Measurements from ENCODE around the gene PSAT1.

PSAT1 gene

DNA sequence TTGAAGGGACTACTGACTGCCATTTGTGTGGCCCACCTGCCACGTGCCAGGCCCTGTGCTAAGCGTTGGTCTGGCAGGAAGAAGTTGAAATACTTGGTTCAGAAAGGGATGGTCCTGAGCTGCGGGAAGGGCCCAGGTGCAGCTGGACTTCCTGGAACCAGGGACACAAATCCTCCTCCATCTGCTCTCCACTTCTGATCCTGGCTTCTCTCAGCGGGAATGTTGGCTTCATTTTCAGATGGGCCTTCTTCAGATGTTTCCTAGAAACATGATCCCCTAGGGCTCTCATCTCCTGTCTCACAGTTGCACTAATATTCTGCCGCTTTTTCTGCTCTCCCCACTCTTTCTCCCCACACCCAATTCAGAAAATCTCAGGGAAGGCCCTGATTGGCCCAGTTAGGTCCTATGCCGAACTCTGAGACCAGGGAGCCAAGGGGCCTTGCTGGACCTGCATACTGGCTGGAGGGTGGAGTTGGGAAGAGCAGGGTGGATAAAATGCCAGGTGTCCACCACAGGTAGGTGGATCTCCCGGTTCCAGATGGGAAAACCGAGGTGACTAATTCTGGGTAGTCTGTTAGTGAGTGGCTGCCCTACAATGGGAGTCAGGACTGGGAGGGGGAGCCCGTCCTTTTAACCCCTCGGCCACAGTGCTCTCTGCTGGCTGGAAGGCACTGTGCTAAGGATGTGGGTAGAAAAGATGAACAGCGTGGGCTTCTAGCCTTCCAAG lies 19.4 kb downstream of the PSAT1 start:
- no peak for DNase-seq (ENCODE audit: low spot score)

DNA sequence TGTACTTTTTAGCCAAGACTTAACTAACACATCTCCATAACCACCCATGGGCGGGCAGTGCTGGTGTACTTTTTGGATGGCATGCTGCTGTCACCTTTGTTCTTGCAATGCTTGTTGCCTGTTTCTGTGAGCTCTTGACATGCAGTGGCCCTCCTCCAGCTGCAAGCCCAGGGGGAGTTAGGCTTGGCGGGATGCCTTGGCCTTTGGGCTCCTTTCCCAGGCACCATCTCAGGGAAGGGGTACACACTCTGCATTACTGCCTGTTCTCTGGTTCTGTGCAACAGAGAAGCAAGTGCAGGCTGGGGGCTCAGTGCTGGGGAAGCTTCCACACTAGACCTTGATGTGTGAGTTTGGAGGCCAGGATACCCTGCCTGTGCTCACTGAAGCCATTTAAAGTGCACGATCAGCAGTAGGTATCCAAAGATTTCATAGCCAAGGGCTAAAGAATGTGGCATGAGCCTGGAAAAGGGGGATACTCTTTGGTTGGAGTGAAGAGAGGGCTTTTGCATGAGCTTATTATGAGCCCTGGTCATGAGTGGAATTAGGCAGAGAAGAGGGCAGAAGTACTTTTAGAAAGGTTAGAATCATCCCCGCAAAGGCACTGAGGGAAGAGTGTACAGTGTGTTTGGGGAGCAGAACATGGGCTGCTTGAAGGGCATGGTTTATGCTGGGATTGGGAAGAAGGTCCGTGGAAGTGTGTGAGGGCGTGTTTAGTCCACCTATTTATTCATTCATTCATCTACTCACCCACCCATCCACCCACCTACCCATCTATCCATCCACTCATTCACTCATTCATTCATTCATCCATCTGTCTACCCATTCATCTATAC lies 22.5 kb downstream of the PSAT1 start:
- no peak for DNase-seq (ENCODE audit: low spot score)

DNA sequence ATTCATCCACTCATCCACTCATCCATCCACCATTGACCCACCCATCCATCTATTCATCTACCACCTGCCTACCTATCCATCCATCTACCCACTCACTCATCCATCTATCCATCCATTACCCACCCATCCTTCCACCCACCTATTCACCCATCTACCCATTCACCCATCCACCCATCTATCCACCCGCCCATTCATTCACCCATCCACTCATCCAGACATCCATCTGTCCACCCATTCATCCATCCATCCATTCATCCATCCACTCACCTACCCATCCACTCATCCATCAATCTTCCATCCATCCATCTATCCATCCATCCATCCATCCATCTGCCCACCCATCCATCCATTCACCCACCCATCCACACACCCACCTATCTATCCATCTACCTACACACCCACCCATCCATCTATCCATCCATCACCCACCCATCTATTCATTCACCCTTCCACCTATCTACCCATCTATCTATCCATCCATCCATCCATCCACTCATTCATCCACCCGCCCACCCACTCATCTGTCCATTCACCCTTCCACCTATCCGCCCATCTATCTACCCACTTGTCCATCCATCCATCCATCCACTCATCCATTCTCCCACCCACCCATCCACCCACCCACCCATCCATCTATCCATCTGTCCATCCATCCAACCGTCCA lies 23.2 kb downstream of the PSAT1 start:
- DNase-seq (ENCODE audit: low spot score): no peak

DNA sequence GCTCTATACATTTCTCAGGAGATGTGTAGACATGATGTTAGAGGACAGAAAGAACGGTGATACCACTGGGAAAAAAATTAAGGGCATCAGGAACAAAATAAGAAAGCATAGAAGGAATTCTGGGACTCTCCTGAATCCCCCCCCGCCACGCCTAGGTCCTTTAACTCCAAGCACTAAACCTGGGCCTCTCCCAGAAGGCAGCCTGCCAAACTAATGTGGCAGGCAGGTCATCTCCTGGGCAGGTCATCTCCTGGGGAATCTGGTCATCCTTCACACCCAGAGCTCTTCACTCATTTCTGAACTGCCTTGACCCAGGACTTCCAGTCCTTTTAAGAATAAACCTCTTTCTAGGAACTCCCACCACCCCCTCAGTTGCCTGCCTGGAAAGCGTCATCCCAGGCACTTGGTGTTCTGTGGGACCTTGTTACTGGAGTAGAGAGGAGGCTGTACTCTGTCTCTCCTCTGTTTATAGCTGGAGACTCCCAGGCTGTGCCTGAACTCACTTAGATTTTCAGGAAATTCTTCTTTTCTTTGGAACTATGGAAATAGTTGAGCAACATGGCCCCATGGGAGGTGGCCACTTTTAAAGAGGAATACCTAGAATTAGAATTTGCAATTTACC lies 24.1 kb downstream of the PSAT1 start:
- no peak for DNase-seq (ENCODE audit: low spot score)

DNA sequence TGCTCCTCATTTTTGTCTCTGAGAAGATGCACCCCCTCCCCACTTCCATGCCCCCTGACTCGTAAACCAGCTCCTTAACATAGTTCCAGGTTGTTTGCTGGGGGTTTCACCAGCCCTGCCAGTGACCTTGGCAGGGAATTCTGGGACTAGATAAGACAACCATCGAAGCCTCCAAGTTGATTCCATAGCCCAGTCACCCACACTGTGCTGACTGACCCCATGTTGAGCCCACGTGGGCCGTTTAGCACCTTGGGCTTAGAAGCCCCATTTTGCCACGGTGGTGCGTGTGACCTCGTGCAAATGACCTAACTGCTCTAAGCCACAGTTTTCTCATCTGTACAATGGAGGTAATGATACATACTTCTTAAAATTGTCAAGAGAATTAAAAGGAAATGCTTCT lies 24.6 kb downstream of the PSAT1 start:
- no peak for DNase-seq (ENCODE audit: low spot score)

DNA sequence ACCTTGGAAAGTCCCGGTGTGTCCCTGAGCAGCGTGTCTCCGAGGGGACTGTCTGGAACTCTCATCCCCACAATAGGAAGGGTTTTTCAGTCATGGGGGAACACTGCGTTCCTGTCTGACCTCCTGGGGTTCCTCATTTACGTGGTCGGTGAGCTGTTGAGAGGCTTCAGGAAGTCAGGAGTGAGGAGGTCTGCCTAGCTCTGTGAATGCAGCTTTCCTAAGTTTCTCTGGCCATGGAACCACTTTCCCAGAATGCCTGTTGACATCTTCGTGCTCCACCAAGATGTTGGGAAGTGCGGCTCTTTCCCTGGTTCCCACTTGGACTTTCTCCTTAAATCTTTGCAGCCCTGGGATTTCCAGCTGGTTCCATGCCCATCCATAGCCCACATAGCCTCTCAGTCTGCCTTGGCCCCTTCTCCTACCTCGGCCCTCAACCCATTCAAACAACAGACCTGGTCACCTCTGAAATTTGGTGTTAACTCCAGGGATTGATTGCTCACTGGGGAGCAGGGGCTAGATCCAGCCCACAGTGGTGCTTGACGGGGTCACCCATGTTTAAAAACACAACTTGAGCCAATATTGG lies 27.2 kb downstream of the PSAT1 start:
- DNase-seq (ENCODE audit: low spot score): no peak

DNA sequence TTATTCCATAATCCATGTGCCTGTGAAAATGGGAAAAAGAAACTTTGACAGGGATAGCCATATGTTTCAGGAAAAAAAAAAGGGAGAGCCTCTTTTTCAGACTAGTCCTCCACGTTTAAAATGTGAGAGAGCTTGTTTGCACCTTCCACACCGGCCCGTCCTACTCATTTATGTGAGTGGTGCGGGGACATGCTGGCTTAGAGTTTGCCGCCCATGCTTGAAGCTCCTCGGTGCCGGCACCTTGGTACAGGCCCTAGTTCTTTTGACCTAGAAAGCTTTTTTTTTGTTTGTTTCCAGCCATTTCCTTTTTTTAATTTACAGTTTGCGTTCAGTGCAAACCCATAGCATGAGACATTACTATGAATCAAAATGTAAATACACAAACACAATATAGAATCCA lies 27.8 kb downstream of the PSAT1 start:
- no peak for DNase-seq (ENCODE audit: low spot score)

DNA sequence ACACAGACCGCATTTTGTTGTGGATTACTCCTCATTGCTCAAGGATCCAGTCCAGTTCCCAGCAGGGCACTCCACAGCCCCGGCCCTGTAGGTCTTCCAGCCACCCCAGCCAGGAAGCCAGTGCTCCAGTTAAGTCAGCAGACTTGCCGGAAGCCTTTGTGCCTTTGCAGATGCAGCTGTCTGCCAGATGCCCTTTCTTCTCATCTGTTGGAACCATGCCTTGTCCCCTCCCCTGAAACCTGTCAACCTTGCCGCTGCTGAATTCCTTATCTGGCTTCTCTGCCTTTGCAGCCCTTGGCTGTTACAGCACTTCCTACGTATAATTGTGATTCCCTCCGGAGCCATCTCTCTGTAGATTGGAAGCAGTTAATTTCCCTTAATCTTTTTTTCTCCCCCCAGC lies 28.4 kb downstream of the PSAT1 start:
- DNase-seq (ENCODE audit: low spot score): no peak

DNA sequence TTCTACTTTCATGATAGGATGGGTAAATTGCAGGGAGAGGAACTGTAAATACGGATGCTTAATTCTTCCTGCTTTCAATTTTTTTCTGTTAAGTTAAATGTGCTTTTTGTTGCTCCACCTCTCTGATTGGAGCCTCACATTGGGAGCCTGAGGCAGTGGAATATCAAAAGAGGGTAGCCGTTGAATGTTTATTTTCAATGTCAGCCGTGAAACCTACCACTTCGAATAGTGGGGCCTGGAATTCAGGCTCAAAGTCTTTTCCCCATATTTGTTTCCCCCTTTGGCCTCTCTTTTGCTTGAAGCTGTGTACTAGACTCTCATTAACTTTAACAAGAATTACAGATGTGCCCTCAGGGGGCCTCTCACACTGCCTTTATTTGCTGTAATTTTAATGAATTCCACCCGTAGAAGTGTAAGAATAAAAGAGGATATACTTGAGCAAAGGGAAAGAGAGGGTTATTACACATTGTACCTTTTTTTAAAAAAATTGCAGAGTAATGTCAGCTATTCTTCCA lies 29.0 kb downstream of the PSAT1 start:
- DNase-seq (ENCODE audit: low spot score): no peak

DNA sequence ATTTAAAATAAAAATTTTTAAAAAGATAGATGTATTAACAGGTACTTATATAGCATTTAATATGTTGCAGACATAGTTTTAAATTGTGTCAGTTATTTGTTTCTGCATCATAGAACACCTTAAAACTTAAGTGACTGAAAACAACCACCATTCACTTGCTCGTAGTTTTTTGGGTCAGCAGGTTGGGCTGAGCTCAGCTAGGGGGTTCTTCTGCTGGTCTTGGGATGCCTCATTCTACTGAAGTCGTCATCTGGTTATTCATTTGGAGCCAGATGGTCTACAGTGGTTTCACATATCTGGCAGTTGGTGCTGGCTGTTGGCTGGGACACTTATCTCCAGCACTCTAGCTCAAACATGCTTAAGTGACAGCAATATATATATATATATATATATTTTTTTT lies 29.6 kb downstream of the PSAT1 start:
- no peak for DNase-seq (ENCODE audit: low spot score)

DNA sequence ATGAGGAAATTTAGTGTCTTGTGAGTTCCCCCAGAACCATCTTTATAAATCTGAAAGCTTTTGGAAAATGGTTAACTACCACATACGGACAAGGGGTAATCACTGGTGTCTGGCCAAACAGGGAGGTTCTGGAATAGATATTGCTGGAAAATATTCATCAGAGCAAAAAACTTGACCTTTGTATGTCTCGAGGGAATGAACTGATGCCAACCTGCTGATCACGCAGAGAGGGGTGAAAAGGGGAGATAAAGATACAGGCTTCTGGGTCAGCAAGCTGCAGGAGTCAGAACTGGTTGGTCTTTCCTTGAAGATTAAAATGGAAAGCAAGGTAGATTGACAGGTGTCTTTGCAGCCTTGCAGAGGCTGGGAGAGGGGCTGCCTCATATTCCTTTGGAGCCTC lies 35.5 kb downstream of the PSAT1 start:
- no peak for DNase-seq (ENCODE audit: low spot score)

DNA sequence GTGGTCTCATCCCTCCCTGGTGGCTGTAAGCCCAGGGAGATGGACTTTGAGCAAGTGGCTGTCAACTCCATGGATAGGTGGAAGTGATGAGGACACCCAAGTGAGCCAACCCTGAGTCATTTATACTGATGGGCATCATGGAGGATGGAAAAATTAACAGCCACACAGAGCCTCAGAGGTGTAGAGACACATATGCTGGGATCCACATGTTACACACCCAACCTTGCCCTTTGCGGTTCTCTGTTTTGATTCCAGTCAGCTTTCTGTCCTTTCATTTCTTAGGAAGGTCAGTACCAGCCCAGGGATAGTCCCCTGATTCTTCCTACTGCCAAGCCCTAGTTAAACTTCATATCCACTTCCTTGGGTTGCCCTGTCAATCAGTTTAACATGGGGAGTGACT lies 51.9 kb downstream of the PSAT1 start:
- DNase-seq (ENCODE audit: low spot score): no peak

DNA sequence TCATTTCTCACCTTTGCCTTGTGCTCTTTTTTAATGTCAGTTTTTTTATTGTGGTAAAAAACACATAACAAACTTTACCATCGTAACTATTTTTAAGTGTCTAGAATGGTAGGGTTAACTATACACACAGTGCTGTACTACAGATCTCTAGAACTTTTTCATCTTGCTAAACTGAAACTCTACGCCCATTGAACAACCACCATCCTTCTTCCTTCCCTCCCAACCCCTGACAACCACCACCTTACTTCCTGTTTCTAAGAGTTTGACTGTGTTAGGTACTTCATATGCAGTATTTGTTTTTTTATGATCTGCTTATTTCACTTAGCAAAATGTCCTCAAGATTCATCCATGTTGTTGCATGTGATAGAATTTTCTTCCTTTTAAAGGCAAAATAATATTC lies 54.9 kb downstream of the PSAT1 start:
- no peak for DNase-seq (ENCODE audit: low spot score)

DNA sequence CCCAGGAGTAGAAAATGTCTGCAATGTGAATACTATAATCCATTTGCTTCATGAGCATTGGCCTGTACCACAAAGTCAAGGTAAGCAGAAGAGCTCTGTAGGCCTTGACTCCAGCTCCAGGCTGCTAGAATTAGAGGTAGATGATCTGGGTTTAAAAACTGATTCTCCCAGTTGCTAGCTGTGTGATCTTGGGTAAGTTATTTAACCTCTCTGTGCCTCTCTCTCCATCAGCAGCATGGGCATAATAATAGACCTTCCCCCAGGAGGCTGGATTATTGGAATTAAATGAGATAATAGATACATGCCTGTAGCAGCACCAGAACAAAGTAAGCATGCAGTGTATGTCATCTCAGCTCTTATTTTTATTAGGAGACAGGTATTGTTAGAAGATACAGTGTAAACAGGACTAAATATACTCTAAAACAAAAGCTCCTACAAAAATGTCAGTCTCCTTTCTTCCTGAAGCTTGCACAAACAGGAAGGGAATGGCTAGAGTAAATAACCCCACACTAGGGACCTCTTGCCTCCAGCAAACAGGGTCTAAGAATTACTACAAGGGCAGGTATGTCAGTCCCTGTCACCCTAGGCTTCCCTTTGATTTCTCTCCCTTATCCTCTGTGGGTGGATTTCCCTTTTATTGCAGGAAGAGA lies 57.5 kb downstream of the PSAT1 start:
- DNase-seq (ENCODE audit: low spot score): no peak

DNA sequence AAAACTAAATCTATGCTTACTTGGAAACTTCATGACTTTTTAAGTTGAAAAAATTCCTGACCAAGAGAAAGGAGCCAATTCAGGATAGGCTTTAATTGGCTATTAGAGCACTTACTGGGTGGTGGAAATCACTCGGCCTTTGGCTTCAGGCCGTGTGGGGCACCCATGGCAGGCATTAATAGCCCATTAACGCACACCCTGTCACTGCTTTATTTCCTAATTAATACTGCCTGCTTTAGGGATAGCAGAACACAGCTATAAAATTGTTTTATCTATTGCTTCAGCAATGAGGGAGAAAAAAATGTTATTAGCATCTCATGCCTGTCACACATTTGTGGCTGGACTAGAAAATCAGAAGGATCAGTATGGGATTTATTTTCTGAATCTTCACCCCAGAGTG lies 58.1 kb downstream of the PSAT1 start:
- DNase-seq (ENCODE audit: low spot score): no peak

DNA sequence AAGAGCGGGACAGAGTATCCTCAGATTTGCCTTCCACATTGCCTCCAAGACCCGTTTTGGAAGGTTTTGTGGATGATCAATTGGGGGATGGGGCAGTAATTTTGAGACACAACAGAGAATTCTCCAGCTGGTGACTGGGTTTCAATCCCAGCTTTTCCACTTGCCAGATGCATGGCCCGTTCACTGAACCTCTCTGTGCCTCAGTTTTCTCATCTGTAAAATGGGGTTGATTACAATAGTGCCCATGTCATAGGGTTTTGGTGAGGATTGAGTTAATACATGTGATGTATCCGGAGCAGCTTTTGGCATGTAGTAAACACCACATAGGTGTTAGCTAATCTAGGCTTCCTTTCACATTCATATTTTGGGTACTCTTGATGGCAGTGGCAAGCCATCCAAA lies 59.7 kb downstream of the PSAT1 start:
- DNase-seq (ENCODE audit: low spot score): no peak

DNA sequence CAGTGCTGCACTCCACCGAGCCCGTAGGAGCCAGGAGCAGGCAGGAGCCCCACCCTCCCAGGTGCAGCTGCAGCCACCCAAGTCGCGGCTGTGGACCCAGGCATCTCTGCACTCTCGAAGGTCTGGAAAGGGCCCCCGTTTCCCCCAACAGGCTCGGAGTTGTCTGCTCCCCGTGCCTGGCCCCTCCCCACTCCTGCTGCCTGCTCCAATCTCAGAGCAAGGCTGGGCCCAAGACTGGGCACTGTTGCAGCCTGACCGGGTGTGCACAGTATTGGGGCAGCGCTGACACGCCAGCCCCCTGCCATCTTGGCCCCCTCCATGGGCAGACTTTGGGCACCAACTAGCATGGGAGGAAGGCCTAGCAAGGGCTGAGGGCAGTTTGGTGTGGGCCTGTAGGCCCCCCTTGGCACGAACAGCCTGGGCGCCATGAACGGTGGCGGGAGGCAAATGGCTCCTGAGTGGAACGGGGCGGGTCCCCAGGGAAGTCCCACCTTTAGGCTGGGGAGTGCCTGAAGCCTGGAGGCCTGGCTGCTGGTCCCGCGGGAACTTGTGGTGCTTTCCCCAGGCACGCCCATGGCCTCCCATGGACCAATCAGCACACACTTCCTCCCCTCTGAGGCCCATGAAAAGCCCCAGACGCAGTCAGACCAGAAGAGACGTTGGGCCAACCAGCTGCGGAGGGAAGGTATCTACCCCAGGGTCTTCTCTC lies 60.4 kb downstream of the PSAT1 start:
- no peak for DNase-seq (ENCODE audit: low spot score)

DNA sequence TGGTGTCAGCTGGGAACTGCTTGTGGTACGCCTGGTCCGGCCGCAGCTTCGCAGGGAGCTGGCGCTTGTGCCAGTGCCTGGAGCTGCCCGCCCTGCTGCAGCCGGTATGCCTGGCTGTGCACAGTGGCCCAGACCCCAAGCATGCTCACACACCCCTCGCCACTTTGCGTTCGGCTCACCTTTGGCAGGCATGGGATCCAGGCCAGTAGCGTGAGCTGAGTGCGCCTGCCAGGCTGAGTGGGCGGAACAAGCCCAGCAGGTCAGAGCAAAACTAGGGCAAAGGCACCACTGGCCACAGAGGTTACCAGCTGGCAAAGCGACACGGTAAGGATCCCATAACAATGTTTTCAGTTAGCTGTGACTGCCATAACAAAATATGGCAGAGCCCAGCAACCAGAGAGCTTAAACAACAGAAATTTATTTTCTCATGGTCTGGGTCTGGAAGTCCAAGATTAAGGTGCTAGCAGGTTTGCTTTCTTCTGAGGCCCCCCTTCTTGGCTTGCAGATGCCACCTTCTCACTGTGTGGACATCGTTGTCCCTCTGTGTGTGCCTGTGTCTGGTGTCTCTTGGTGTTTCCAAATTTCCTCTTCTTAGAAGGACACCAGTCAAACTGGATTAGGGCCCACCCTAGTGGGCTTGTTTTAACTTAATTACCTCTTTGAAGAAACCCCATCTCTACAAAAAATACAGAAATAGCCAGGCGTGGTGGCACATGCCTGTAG lies 61.6 kb downstream of the PSAT1 start:
- DNase-seq (ENCODE audit: low spot score): no peak

DNA sequence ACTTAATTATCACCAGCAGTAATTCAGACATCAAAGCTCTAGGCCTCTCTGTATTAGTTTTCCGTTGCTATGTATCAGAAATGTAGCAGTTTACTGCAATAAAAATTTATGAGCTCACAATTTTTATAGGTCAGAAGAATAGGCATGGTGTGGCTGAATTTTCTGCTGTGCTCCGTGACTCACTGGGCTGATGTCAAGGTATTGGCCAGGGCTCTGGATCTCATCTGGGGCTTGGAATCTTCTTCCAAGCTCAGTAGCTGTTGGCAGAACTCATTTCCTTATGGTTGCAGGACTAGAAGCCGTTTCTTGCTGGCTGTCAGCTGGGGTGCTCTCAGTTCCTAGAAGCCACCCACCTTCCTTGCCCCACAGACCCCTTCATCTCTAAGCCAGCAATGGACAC lies 66.3 kb downstream of the PSAT1 start:
- DNase-seq (ENCODE audit: low spot score): no peak
